GM18951 (cell line): ENCODE measurements around the gene XPR1.

Experiments
- POLR2A ChIP-seq: IDR thresholded peaks from 4 replicates; pipeline ENCODE4 v1.6.1; 2011; ENCODE audit warnings: mild to moderate bottlenecking; ENCODE audit not compliant: insufficient read length, insufficient read depth; ENCODE audit errors: extremely low read depth
- in situ Hi-C: fragments of 300-500 bp; cut with MboI; formaldehyde crosslinking; loops from one replicate; pipeline ENCODE4 v1.12.0; 2022; ENCODE audit warnings: low sequenced_read_pairs, mixed read lengths, inconsistent platforms; ENCODE audit not compliant: unreplicated experiment

XPR1 gene

GRCh38 chr1:180924939-180925338, 293.1 kb downstream of the XPR1 start:
- in situ Hi-C loops: no loop called here
- TF ChIP-seq POLR2A: no peak

GRCh38 chr1:180925471-180926051, 293.7 kb downstream of the XPR1 start:
- TF ChIP-seq POLR2A: no peak
- in situ Hi-C loops: no loop called here

DNA sequence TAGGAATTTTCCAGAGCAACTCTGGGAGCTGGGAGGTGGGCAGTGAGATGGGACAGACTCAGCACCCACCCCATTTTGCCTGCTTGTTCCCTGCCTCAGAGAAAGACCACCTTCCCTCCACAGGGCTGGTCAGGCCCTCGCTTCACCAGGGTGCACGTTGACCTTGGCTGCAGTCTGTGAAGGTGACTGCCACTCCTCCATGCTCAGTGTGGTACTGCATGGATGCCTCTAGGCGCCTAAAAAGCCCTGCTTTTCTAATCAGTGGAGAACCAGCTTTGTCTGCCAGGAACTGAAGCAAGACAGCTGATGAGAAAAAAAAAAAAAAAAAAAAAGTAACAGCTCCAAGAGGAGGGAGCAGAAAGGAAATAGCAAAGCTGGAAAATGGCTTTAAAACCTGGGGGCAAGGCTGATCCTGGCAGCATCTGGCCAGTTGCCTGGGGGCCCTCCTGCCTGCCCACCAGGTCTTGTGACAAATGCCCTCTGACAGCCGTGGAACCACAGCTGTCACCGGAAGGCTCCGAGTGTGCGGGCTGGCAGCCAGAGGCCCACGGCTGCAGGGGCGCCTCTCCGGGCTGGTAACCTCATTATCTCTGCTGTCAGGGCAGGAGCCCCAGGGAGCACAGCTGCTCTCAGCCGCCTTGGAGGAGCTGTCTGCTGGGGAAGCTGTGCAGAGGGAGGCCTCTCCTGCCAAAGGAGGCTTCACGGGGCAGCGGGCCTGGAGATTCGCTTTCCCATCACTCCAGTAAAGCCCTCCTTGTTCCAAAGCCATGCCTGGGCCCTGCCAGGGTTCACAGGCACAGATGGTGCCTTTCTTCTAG, 294.6 kb downstream of the XPR1 start:
- no peak for TF ChIP-seq POLR2A
- in situ Hi-C loops: no loop called here

DNA sequence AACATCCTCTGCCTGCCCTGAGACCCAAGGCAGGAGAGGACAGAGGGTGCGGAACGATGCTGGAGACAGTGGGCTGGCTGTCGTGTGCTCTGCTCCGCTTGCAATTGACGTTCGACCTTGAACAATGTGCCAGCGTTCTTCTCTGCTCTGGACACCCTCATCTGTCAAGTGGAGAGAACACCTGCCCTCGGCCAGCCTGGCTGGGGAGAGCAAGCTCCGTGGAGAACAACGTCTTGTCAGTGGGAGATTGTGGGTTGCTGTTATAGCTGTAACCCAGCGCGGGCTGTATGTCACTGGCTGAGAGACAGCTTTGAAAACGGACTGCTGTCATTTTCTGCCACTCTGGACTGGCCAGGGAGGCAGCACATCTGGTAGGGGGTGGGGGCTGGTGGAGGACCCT, 295.5 kb downstream of the XPR1 start:
- in situ Hi-C loops: no loop called here
- TF ChIP-seq POLR2A: no peak

GRCh38 chr1:180927841-180928240, 296.0 kb downstream of the XPR1 start:
- TF ChIP-seq POLR2A: no peak
- in situ Hi-C loops: no loop called here

DNA sequence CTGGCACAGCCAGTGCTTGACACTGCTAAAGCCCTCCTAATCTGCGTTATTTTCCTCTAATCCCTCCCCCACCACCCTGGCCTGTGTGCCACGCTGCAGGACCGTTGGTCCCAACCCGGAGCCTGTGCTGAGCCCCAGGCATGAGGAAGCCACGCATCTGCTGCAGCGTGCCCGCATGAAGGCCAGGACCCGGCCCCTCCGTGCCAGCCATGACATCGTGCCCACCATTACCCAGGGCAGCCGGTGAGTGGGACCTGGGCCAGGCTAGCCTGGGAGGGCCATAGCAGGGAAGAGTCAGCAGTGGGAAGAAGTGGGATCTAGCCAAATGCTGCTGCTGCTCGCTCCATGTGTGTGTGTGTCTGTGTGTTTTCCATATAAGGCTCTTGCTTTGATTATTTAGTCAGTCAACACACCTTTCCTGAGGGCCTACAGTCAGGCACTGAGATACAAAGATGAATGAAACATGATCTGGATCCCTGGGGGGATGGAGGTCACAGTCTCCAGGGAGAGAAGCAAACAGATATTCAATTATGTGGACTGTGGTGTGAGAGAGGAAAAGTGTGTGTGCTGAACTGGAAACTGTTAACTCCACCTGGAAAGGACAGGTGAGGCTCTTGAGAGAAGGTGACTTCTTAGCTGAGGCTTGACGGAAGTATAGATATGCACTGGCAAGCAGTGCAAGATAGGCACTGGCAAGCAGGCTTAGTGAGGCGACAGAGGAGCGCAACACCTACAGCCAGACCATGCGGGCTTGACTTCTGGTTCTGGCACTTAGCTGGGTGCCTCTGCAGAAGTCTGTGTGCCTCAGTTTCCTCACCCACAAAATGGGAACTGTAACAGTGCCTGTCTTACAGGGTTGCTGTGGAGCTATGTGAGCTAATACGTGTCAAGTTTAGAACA, 296.8 kb downstream of the XPR1 start:
- in situ Hi-C loops: no loop called here
- TF ChIP-seq POLR2A: no peak

GRCh38 chr1:180929389-180929788, 297.6 kb downstream of the XPR1 start:
- no peak for TF ChIP-seq POLR2A
- in situ Hi-C loops: no loop called here

DNA sequence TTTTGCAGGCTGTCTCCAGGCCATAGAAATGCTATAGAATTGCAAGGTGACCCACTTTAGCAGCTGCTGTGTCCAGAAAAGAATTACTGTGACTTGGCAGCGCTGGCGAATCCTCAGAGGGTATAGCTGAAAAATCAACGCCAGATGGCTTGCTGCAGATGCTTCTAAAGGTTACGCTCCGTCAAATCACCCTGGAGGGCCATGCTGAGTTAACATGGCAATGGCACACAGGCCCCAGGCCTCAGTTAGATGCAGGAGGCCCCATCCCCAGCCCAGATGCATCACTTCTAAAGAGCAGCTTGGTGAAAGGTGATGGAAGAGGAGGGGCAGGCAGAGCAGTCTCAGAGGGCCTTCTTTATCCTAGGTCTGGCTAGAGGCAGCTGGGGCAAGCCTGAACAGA, 298.9 kb downstream of the XPR1 start:
- TF ChIP-seq POLR2A: no peak
- in situ Hi-C loops: no loop called here

DNA sequence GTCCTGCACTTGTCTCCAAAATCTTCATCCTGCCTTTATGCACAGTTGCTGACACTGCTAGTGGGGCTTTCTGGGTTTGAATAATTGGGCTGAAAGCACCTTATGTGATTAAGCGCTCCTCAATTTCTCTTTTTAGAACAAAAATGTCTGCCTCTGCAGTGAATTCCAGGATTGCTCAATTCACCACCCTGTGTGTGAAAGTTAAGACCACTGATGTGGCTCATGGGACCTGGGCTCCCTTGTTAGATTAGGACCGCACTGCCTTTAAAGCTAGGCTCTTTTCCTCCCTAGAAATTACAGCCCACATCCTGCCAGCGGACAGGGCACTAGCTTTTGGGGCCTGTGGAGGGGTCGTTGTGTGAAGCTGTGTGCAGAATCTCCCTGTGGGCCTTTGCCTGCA, 299.7 kb downstream of the XPR1 start:
- TF ChIP-seq POLR2A: no peak
- in situ Hi-C loops: no loop called here

GRCh38 chr1:180932378-180932777, 300.6 kb downstream of the XPR1 start:
- in situ Hi-C loops: no loop called here
- no peak for TF ChIP-seq POLR2A

DNA sequence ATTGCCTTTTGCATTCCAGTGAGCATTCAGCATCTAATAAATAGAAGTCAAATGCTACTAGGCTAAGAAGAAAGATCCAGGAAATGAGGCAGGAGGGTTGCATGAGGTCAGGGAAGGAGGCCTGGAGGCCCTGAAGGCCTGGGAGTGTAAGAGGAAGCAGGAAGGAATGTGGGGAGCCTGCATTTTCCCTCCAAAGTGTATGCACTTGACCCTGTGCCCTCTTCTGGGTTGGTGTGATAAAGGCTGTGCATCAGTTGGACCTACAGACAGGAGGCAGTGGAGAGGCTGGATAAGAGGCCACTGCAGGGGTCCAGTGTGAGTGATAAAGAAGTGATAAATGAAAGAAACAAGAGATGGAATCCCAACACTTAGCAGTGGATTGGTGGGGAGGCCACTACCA, 301.3 kb downstream of the XPR1 start:
- in situ Hi-C loops: no loop called here
- no peak for TF ChIP-seq POLR2A

DNA sequence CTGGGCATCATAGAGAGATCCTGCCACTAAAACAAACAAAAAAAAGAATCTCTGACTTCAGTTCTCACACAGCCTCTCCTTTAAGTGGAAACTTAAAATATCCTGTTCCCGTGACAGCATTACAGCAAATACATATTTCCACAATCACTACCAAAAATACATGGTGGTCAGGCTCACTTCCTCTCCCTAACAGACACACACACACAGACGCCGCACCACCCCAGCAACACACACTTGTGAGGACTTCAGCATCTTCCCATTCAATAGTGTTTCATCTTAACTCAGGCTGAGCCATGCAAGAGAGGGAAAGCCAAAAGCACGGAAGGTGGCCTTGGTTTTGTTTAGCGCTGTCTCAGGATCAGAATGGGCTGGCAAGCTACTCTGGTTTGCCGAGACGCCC, 302.7 kb downstream of the XPR1 start:
- no peak for TF ChIP-seq POLR2A
- in situ Hi-C loops: no loop called here

- in situ Hi-C loops: no loop called here
- TF ChIP-seq POLR2A: no peak
These were observed 303.7 kb downstream of the XPR1 start for GRCh38 chr1:180935326-180936109.
